Measurements from ENCODE around the gene COL5A2.

COL5A2 gene

GRCh38 chr2:189045836-189046235 is 133.7 kb downstream of the COL5A2 start:
- DNase-seq, result no peak

DNA sequence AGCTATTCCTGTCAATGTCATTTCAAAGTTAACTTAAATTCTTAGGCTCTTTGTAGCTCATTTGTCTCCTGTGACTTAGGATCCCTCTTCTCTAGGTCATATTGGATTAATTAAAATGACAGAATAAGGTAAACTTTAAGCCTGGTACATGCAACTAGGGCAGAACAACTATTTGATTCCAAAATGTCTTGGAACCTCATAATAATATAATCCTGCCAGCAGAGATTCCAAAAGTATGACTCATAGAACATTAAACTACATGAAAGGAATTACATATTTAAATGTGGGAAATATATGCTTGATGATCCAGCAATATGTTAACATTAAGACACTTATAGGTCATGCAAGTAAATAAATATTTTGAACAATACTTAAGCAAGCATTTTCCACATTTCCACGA is 142.0 kb downstream of the COL5A2 start:
- DNase-seq, result no peak

DNA sequence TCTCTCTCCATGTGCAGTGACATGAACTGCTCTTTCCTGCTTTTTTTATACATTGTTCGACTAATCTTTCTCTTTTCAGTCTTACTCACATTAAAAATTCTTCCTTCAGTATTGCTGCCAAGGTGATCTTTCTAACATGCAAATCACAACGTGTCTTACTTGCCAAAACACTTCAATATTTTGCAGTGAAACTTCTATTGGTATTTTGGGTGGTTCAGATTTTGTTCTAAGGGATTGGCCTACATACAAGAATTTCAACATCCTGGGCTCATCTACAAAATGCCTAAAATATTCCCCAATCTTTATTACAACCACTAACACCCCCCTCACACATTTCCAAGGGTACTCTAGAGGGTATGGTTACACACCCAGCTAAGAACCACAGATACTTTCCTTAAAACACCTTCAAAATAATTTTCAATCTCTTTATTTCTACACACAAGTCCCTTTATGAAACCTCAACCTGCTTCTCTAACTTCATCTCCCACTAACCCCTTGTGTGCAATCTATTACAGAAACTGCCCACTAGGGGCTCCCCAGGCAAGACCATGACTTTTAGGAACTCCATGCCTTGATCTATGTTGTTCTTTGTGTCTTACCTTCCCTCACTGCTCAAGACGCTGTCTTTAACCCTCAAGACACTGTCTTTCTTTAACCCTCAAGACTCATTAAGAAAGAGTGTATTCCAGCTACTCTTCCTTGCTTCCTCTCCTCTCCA is 154.5 kb downstream of the COL5A2 start:
- no peak for DNase-seq

- DNase-seq, result no peak
Observed at GRCh38 chr2:189022492-189022891, 157.1 kb downstream of the COL5A2 start.

GRCh38 chr2:189022053-189022481 is 157.5 kb downstream of the COL5A2 start:
- no peak for DNase-seq

GRCh38 chr2:189020179-189020578 is 159.4 kb downstream of the COL5A2 start:
- no peak for DNase-seq

DNA sequence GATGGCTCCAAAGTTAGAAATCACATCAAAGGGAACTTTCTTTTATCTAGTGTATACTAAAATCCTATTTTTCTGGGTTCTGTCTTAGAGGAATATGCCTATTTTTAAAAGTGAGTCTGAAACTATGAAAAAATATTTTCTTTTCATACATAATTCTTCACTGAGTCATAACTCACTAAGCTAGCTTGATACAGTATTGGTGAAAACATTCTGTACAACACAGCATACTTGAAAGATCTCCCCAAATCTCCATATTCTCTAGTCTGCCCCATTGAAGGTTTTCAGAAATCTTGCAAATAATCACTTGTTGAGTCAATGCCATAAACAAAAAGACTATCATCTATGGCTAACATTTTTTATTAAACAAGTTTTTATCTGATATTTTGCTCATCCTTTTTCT is 160.9 kb downstream of the COL5A2 start:
- no peak for DNase-seq

DNA sequence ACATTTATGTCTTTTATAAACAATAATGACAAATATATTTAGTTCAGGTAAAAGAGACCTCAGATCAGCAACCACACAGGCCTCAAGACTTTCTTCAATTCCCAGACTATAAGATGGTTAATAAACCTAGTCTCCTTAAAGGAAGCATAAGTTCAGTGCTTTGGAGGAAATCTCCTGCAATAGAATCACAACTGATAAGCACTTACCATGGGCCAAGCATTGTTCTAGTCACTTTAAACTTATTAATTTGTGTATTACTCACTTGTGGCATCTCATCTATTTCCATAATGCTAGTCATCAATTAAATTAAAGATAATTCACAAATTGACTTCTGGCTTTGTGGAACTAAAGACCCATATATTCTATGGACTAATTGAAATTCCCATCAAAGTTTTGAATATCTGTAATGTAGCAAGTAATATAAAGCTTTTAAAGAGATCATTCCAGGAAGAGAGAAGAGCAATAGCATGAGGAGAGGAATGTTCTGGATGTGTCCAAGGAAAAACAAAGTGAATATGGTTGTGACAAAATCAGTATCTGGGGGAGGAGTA is 163.2 kb downstream of the COL5A2 start:
- DNase-seq, result no peak

DNA sequence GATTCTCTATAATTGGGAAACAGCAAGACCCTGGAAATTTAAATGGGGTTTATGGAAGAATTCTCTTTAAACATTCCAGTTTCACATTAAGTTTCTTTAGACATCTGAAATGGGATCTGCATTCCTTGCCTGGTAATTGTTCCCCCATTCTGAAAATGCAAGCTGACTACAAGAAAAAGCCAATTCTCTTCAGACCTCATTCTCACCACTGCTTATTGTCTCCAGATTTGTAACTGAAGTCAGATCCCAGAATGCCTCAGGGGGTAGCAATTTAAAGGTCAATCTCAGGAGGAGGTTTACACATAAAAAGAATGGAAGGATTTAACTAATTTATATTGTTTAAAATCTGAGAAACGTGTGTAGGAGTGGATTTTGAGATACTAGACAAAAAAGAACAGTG is 164.2 kb downstream of the COL5A2 start:
- no peak for DNase-seq

- no peak for DNase-seq
Observed at GRCh38 chr2:189014449-189015138, 165.0 kb downstream of the COL5A2 start.

GRCh38 chr2:189013671-189014448 is 165.7 kb downstream of the COL5A2 start:
- DNase-seq, result no peak

DNA sequence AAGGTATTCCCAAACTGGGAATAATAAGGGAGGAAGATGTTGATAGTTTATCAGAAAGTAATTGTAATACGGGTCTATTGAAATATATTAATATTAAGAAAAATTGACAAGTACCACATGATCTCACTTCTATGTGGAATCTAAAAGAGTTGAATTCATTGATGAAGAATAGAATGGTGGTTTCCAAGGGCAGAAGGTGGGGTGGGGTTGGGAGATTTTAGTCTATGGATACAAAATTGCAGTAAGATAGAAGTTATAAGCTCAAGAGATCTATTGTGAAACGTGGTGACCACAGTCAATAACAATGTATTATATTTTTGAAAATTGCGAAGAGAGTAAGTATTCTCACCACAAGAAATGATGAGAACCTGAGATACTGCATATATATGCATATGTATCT is 166.5 kb downstream of the COL5A2 start:
- no peak for DNase-seq

- no peak for DNase-seq
Observed at GRCh38 chr2:189012351-189012750, 167.2 kb downstream of the COL5A2 start.

GRCh38 chr2:189010536-189010935 is 169.0 kb downstream of the COL5A2 start:
- no peak for DNase-seq

DNA sequence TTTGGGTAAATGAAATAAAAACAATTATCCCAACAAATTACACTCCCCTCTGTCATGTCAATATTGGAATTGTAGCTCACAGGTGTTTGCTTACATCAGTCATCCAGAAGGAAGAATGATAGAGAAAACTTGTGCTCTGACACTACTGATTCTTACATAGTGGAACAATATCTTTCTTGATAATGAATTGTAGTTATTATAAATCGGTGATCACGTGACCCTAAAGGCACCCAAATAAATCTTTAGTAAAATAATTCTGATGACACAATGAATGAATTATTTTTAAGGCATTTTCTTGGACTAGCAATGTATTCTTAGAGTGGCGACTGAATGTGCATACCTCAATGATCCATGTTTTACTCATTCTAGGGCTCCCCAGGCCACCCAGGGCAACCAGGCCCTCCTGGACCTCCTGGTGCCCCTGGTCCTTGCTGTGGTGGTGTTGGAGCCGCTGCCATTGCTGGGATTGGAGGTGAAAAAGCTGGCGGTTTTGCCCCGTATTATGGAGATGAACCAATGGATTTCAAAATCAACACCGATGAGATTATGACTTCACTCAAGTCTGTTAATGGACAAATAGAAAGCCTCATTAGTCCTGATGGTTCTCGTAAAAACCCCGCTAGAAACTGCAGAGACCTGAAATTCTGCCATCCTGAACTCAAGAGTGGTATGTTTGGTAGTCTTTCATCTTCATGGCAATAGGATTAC is 170.9 kb downstream of the COL5A2 start:
- DNase-seq, result no peak

GRCh38 chr2:189002079-189002478 is 177.5 kb downstream of the COL5A2 start:
- no peak for DNase-seq

- DNase-seq, result no peak
Observed at GRCh38 chr2:189000221-189000620, 179.3 kb downstream of the COL5A2 start.

- no peak for DNase-seq
Observed at GRCh38 chr2:188997263-188997662, 182.3 kb downstream of the COL5A2 start.

GRCh38 chr2:188993247-188993646 is 186.3 kb downstream of the COL5A2 start:
- no peak for DNase-seq

DNA sequence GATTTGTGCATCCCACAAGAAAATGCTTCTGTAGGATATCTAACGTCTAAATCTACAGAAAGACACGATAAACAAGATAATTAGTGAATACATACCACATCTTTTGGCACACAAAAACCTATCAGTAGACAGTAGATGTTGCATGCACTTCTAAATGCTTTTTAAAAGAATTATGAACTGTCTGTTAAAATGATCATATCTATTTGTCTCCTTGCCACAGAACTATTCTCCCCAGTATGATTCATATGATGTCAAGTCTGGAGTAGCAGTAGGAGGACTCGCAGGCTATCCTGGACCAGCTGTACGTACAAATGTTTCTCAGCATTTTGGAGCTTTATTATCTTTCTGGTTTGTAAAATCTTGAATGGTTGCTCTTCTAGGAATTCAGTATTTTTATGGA is 192.7 kb downstream of the COL5A2 start:
- DNase-seq, result no peak

GRCh38 chr2:188984680-188985079 is 194.9 kb downstream of the COL5A2 start:
- no peak for DNase-seq

GRCh38 chr2:188984065-188984491 is 195.5 kb downstream of the COL5A2 start:
- no peak for DNase-seq
